Measurements from ENCODE around the gene SEPTIN5.

The SEPTIN5 gene

DNA sequence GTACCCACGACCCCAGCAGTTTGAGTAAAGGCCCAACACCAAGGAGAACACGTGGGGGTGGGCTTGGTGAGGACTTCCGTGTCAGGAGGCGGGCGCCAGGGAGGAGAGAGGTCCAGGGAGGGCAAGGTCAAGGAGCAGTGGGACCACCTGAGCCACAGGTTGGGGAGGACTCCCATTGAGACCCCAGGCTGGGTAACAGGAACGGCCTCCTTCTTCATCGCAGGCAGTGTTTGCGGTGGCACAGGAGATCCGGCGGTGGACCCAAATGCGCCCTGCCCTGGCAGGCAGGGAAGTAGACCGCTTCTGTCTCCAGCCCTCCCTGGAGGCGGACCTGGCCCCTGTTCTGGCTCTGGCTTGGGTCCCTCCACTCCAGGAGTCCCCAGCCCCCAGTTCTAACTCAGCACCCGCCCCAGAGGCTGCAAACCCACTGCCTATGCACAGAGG, 40.4 kb downstream of the SEPTIN5 start:
- H3K9ac ChIP-seq (ENCODE audit: low read length) = no peak overlapping the region
- H3K27me3 ChIP-seq (ENCODE audit: control insufficient read depth, insufficient read depth, low read length) = peaks cover 93% of the 10 kb centered on the region
- H3K4me3 ChIP-seq (ENCODE audit: low read length) = no peak overlapping the region
- no peaks in the 10 kb centered on the region for H3K9me3 ChIP-seq (ENCODE audit: control insufficient read depth, low read length)
- no peaks in the 10 kb centered on the region for H3K36me3 ChIP-seq (ENCODE audit: control insufficient read depth, insufficient read depth, low read length)
- H3K4me1 ChIP-seq (ENCODE audit: control insufficient read depth, insufficient read depth, low read length) = peaks cover 9% of the 10 kb centered on the region

DNA sequence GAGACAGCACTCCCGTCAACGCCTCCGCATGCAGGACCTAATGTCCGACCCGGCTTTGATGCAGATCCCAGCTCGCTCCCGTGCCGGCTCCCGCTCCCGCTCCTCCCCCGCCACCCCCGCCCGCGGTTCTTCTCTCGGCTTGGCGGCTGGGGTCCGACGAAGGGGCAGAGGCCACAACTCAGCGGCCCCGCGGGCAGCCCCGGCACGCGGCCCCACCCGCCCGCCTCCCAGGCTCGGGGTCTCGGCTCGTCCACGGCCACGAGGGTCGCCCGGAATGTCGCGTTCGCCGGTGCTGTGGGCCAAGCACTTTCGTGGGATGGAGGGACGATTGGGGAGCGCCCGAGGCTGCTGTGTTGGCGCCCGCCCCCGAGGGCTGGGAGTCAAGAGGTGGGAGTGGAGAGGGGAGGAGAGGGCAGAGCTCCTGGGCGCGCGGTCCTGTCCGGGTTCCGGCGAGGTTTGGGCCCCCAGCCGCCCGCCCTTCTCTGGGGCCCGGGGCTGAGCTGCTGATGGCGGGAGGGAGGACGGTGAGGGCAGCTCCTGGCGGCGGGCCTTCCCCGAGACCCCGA, 40.9 kb downstream of the SEPTIN5 start:
- H3K9me3 ChIP-seq (ENCODE audit: control insufficient read depth, low read length) = no peaks in the 10 kb centered on the region
- H3K36me3 ChIP-seq (ENCODE audit: control insufficient read depth, insufficient read depth, low read length) = no peaks in the 10 kb centered on the region
- H3K27me3 ChIP-seq (ENCODE audit: control insufficient read depth, insufficient read depth, low read length) = peaks cover 93% of the 10 kb centered on the region
- H3K9ac ChIP-seq (ENCODE audit: low read length) = no peak overlapping the region
- no peak overlapping the region for H3K4me3 ChIP-seq (ENCODE audit: low read length)
- peaks cover 9% of the 10 kb centered on the region for H3K4me1 ChIP-seq (ENCODE audit: control insufficient read depth, insufficient read depth, low read length)

DNA sequence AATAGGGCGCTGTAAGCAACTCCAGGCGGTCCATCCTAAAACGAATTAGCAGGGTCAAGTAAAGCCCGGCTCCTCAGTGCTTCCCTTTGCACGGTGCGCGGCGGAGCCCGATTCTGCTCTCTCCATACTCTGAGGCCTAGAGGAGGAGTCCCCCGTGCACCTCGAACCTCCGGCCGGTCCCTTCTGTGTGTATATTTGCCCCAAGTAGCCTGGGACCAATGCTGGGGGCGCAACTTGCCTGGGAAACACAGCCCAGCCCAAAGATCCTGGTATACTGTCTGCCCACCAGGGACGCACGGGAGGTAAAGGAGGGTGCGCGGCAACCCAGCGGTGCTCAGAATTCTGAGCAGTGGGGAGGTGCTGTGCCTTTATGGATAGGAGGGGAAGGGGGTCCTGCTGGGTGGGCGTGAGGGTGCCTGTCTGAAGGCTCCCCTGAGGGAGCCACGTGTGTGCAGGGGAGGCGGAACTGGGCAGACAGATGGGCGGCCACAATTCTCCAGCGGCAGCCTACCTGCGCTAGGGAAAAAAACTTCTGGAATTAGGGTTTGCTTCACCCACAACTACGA, 41.5 kb downstream of the SEPTIN5 start:
- H3K27me3 ChIP-seq (ENCODE audit: control insufficient read depth, insufficient read depth, low read length) = peaks cover 92% of the 10 kb centered on the region
- peaks cover 9% of the 10 kb centered on the region for H3K4me1 ChIP-seq (ENCODE audit: control insufficient read depth, insufficient read depth, low read length)
- no peak overlapping the region for H3K9ac ChIP-seq (ENCODE audit: low read length)
- no peaks in the 10 kb centered on the region for H3K36me3 ChIP-seq (ENCODE audit: control insufficient read depth, insufficient read depth, low read length)
- no peaks in the 10 kb centered on the region for H3K9me3 ChIP-seq (ENCODE audit: control insufficient read depth, low read length)
- no peak overlapping the region for H3K4me3 ChIP-seq (ENCODE audit: low read length)

DNA sequence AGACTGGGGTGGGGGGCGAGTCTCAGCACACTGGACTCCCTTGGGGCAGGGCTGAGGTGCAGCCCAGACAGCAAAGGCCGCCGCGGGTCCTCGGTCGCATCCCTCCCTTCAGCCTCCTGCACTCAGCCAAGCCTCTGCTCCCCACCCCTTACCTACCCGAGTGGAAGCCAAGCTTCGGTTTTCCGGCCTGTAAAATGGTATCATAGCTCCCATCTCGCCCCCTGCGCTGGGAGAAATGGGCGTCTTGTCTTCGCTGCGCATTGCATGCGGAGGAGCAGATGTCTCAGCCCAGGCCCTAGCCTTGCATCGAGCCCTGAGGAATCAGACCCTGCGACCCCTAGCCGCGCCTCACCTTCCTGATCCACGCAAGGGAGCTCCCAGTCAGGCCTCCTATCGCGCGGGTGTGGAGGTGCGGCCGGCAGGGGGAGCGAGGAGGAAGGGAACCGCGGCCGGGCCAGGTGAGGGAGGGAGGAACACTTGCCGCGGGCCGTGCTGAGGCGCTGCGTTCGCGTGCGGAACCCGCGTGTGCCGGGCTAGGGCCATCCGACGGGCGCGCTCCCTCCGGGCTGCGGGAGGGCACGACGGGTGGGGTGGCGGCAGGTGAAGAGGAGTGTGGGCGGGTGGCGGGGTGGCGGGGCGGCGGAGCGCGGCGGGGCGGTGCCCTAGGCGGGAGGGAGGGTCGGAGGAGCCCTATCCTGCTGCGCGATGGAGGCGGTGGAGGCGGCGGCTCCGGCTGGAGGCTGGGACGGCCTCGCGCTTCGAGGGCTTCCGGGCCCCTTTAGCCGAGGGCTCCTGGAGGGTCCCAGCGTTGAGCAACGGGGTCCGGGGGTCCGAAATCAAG, 42.2 kb downstream of the SEPTIN5 start:
- Histone ChIP-seq H3K27me3 (ENCODE audit: control insufficient read depth, insufficient read depth, low read length) (peaks cover 91% of the 10 kb centered on the region), H3K4me3 (ENCODE audit: low read length) (no peak overlapping the region), H3K4me1 (ENCODE audit: control insufficient read depth, insufficient read depth, low read length) (peaks cover 9% of the 10 kb centered on the region), H3K9ac (ENCODE audit: low read length) (peak overlapping the region; percentile 4), H3K9me3 (ENCODE audit: control insufficient read depth, low read length) (no peaks in the 10 kb centered on the region), H3K36me3 (ENCODE audit: control insufficient read depth, insufficient read depth, low read length) (no peaks in the 10 kb centered on the region)

DNA sequence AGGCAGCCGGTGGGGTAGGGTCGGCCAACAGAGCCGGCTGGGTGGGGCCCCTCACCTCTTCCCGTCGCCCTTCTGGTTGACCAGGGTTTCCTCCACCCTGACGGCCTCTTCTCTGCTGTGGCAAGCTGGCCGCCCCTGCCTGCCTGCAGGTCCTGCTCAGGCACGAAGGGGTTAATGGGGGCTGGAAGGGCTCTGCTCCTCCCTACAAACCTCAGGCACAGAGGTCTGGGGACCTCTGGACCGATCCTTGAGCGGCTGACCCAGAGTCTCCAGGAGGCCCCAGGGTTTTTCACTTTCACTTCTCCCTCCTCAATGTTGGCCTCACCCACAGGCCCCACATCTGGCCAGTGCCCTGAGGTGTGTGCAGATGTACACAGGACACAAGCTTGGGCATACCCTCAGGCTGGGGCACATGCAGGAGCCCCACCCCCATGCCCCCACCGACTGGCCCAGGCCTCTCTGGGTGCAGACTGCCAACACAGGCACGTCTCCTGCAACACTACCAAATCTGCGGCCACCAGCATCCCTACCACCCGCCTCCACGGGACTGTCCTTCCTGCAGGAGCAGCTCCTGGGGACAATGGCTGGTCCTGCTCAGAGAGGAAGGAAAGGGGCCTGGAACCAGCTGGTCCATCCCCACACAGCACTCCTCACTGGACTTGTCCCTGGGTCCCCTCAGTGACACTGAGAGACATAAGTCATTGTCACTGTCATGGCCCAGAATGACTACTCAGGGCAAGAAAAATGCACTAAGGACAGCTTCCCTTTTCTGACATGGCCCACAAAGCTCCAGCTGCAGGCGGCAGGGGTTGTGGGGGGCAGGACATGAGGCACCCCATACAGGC, 43.1 kb downstream of the SEPTIN5 start:
- peaks cover 9% of the 10 kb centered on the region for H3K4me1 ChIP-seq (ENCODE audit: control insufficient read depth, insufficient read depth, low read length)
- H3K36me3 ChIP-seq (ENCODE audit: control insufficient read depth, insufficient read depth, low read length) = no peaks in the 10 kb centered on the region
- no peak overlapping the region for H3K4me3 ChIP-seq (ENCODE audit: low read length)
- H3K9me3 ChIP-seq (ENCODE audit: control insufficient read depth, low read length) = no peaks in the 10 kb centered on the region
- H3K9ac ChIP-seq (ENCODE audit: low read length) = peak overlapping the region; percentile 4
- H3K27me3 ChIP-seq (ENCODE audit: control insufficient read depth, insufficient read depth, low read length) = peaks cover 94% of the 10 kb centered on the region

DNA sequence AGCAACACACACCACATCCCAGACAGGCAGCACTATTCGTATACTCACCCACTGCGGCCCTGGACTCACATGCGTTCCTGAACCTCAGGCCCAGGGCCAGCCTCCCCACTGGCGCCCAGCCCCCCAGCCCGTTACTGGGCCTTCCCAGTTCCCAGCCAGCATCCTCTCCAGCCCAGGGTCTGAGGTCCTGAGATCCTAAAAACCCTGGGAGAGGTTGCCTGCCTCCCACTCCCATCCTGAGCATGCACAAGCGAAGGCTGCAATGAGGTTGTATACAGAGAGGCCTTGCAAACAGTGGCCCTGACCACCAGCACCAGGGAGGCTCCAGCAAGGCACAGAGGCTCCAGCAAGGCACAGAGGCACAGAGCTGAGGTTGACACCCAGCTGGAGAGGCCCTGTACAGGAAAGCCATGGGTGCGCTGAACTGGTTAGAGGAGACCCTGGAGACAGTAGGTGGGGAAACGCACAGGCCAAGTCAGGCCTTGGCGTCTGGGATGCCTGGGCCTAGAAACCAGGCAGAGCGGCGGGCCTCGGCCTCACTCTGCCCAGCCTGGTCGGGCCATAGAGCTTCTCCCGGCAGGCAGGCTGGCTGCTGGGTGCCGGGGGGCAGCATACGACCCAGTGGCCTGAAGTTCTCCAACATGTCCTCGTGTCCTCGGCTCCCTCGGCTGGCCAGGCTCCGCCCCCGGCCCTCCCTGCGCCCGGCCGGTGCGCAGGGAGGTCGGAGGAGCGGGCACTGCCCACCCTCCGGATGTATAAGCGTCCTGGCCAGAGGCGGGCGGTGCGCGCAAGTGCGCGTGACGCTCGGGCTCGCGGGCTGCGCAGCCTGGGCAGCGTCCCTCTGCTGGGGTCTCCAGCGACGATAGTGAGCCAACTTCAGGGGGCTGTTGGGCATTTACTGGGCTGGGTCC, 43.9 kb downstream of the SEPTIN5 start:
- Histone ChIP-seq H3K4me1 (ENCODE audit: control insufficient read depth, insufficient read depth, low read length) (peaks cover 9% of the 10 kb centered on the region), H3K4me3 (ENCODE audit: low read length) (no peak overlapping the region)

DNA sequence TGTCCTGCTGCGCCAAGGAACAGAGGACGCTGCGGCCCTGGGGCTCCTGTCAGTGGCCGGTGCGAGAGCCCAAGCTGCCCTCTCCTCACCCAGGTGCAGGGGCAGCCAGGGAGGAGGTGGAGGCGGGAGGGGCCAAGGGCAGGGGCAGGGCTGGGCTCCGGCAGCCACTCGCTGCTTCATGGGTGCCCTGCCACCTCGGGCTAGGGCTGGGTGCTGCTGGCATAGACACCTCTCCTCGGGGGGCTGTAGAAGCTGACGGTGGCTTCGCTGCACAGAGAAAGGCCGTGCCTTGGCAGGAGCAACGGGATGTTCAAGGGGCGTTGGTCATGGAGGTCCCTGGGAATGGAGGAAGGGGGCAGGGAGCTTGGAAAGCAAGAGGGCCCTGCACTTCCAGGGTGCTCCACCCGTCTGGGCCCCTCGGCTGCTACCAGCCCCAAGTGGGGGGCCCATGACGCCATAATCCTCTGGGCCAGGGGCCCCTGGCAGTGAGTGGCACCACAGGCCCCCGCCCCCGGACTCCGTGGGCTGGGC, 44.7 kb downstream of the SEPTIN5 start:
- Histone ChIP-seq H3K4me3 (ENCODE audit: low read length) (no peak overlapping the region), H3K9me3 (ENCODE audit: control insufficient read depth, low read length) (no peaks in the 10 kb centered on the region), H3K9ac (ENCODE audit: low read length) (no peak overlapping the region), H3K27me3 (ENCODE audit: control insufficient read depth, insufficient read depth, low read length) (peaks cover 94% of the 10 kb centered on the region), H3K4me1 (ENCODE audit: control insufficient read depth, insufficient read depth, low read length) (peaks cover 9% of the 10 kb centered on the region), H3K36me3 (ENCODE audit: control insufficient read depth, insufficient read depth, low read length) (no peaks in the 10 kb centered on the region)

More for the DNA sequence above, 43.9 kb downstream of the SEPTIN5 start:
- H3K9ac ChIP-seq (ENCODE audit: low read length) = no peak overlapping the region
- H3K36me3 ChIP-seq (ENCODE audit: control insufficient read depth, insufficient read depth, low read length) = no peaks in the 10 kb centered on the region
- peaks cover 94% of the 10 kb centered on the region for H3K27me3 ChIP-seq (ENCODE audit: control insufficient read depth, insufficient read depth, low read length)
- no peaks in the 10 kb centered on the region for H3K9me3 ChIP-seq (ENCODE audit: control insufficient read depth, low read length)

DNA sequence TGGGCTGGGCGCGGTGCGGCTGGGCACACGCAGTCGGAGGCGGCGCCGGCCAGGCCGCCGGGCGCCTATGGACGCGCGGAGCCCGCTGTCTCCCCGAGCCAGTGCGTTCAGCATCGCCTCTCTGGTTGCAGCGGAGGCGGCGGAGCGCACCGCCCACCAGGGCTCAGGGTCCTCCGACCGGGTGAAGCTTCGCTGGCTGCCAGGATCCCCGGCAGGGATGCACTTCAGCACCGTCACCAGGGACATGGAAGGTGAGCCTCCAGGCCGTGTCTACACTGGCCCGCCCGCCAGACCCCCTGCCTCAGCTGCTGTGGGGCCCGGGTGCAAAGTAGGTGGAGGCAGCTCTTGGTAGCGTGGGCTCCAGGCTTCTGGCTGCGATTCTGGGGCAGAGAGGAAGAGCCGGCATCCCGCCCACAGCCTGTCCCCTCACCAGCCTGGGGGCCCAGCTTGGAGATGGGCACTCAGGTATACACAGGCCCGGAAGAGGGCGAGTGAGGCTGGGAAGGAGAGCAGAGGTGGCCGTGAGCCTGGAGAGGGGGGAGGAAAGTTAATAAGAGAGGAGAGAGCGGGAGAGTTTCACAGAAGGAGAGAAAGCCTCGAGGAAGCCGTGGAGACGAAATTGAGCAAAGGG, 45.2 kb downstream of the SEPTIN5 start:
- no peaks in the 10 kb centered on the region for H3K36me3 ChIP-seq (ENCODE audit: control insufficient read depth, insufficient read depth, low read length)
- peaks cover 94% of the 10 kb centered on the region for H3K27me3 ChIP-seq (ENCODE audit: control insufficient read depth, insufficient read depth, low read length)
- H3K4me1 ChIP-seq (ENCODE audit: control insufficient read depth, insufficient read depth, low read length) = peaks cover 9% of the 10 kb centered on the region
- no peak overlapping the region for H3K4me3 ChIP-seq (ENCODE audit: low read length)
- no peak overlapping the region for H3K9ac ChIP-seq (ENCODE audit: low read length)
- no peaks in the 10 kb centered on the region for H3K9me3 ChIP-seq (ENCODE audit: control insufficient read depth, low read length)

DNA sequence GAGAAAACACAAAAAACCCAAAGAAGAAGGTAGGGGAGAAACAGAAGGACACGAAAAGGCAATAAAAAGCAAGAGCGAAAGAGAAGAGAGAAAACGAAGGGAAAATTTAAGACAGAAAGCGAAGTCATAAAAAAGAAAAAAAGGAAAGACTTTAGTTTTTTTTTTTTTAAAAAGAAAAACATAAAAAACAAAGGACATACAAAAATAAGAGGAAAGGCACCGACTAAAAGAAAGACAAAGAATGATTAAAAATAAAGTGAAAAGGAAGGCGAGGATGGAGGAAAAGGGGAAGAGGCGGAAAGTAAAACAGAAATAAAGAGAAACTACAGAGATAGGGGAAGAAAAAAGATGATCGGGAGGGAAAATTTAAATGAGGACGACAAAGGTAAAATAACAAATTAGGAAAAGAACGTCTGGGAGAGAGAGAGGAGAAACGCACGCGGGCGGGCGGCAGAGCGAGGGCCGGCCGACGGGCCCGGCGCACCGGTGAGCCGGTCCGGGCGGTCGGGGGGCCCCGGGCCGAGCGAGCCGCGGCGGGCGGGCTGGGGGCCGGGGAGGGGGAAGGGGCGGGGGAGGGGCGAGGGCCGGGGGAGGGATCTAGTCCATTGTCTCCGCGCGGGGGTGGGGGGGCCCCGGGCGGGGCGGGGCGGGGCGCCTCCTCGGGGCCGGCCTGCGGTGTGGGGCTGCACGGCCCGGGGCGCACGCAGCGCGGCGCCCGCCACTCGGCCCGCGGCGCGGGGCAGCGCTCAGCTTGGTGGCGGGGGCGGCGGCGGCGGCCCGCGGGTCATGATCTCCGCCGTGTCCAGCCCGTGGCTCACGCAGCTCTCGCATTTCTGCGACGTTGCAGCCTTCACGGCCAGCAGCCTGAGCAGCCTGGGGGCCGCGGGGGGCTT, 46.0 kb downstream of the SEPTIN5 start, which contains the start of gene TBX1:
TSS of gene TBX1 (plus strand) at position 721 of the 893 bp plus-strand sequence. CDS start at position 787, 66 bp downstream.
- Histone ChIP-seq H3K27me3 (ENCODE audit: control insufficient read depth, insufficient read depth, low read length) (peaks cover 94% of the 10 kb centered on the region), H3K9ac (ENCODE audit: low read length) (no peak within 1 kb of the TSS), H3K4me3 (ENCODE audit: low read length) (no peak within 1 kb of the TSS), H3K36me3 (ENCODE audit: control insufficient read depth, insufficient read depth, low read length) (no peaks in the 10 kb centered on the region), H3K4me1 (ENCODE audit: control insufficient read depth, insufficient read depth, low read length) (peaks cover 9% of the 10 kb centered on the region), H3K9me3 (ENCODE audit: control insufficient read depth, low read length) (no peaks in the 10 kb centered on the region)

Measured in mucosa of stomach (tissue), 1 donor.